Kidney (tissue), 14 donors: ENCODE data around the gene WDR81. TPM values are rescaled to one million over a fixed set of nuclear protein-coding genes. Genes with fewer than 3 reads are reported as not detected.
A peak's percentile ranks its signal among the peaks of the same experiment; 100 is the strongest.

Experiments
- DNase-seq, 5 donors: peaks; one replicate each; pipeline ENCODE4 v3.0.0-alpha.2; 2013 to 2020
- FAIRE-seq: peaks from 2 replicates; lab custom pipeline; 2012; peaks lifted over from hg19 to GRCh38; lab: Jason Lieb, UNC
- H3K27ac ChIP-seq, 2 donors: one replicate each; pipeline ENCODE4 v1.7.0; 2013; ENCODE audit warnings: low read depth in 2 of 2, low read length in 2 of 2, inconsistent platforms in 1 of 2
- H3K27me3 ChIP-seq: one replicate; pipeline ENCODE4 v1.7.1; 2013; ENCODE audit warnings: low read length, inconsistent platforms; ENCODE audit not compliant: control insufficient read depth, insufficient read depth
- H3K36me3 ChIP-seq, 3 donors: one replicate each; pipeline versions ENCODE4 v1.7.0 to v1.7.1; 2013; ENCODE audit warnings: low read length in 3 of 3, control low read depth in 1 of 3, inconsistent platforms in 1 of 3; ENCODE audit not compliant: insufficient read depth in 3 of 3, control insufficient read depth in 2 of 3
- H3K4me1 ChIP-seq, 3 donors: one replicate each; pipeline versions ENCODE4 v1.7.0 to v1.7.1; 2013; ENCODE audit warnings: low read length in 3 of 3, inconsistent platforms in 1 of 3, low read depth in 1 of 3; ENCODE audit not compliant: control insufficient read depth in 2 of 3, insufficient read depth in 2 of 3
- H3K4me3 ChIP-seq, 3 donors: one replicate each; pipeline versions ENCODE4 v1.7.0 to v1.8.1; 2013; ENCODE audit warnings: low read length in 3 of 3, control low read depth in 1 of 3, inconsistent platforms in 1 of 3
- H3K9ac ChIP-seq, 3 donors: one replicate each; pipeline versions ENCODE4 v1.7.0 to v1.7.1; 2013; ENCODE audit warnings: low read length in 3 of 3, control low read depth in 1 of 3, inconsistent platforms in 1 of 3
- H3K9me3 ChIP-seq, 3 donors: one replicate each; pipeline versions ENCODE4 v1.7.0 to v1.7.1; 2013; ENCODE audit warnings: low read length in 3 of 3, control low read depth in 1 of 3, inconsistent platforms in 1 of 3; ENCODE audit not compliant: control insufficient read depth in 2 of 3, insufficient read depth in 1 of 3
- CTCF ChIP-seq: IDR thresholded peaks from 3 replicates; pipeline ENCODE4 v1.5.1; 2012; ENCODE audit warnings: mild to moderate bottlenecking, moderate library complexity, borderline replicate concordance; ENCODE audit not compliant: insufficient read depth; ENCODE audit errors: extremely low read depth
- intact Hi-C: fragments of 100-400 bp; cut with DNase I; formaldehyde crosslinking; loops from one replicate; pipeline ENCODE4 v1.11.1; 2022
- polyA plus RNA-seq: library from polyadenylated mRNA; stranded (reverse); fragments of 350-450 nt; fragmentation: Illumina TruSeq; extraction: RNeasy Lipid Tissue Mini Kit (QIAGEN cat#74804); gene quantifications from one replicate; pipeline ENCODE4 v1.2.3, GENCODE V29; 2014; ENCODE audit warnings: low read depth, low replicate concordance; ENCODE audit not compliant: insufficient read depth
- total RNA-seq: library from RNA; stranded (reverse); fragmentation: NEBNext Ultra II Directional; extraction: Animal tissue kit (Norgen Biotek cat#: 25700); gene quantifications from one replicate; pipeline ENCODE4 v1.2.1, GENCODE V29; 2021
- donor health status: control.
- donor health status: control.
- donor health status: control.
- donor health status: control.
- donor health status: control.
- donor health status: DM: yes; HTN: yes; CAD: no.
- donor health status: Normal renal cell carcinoma (clear cell type).

The WDR81 gene
- total and polyA plus RNA-seq, 2 donors from 2014 or later = 16.1 to 28.5 TPM

- Histone ChIP-seq H3K4me1 (peaks cover 0 to 9% (median 0%) of the 10 kb centered on the region in 3 donors), H3K27ac (no peak overlapping the region), H3K27me3 (no peaks in the 10 kb centered on the region), H3K9ac (no peak overlapping the region), H3K4me3 (no peak overlapping the region), H3K9me3 (no peaks in the 10 kb centered on the region), H3K36me3 (no peaks in the 10 kb centered on the region)
- DNase-seq (peak in 1 of 5 donors; percentile 23), FAIRE-seq (no peak)
- intact Hi-C loops = no loop called here
- TF ChIP-seq CTCF = no peak
Observed at GRCh38 chr17:1755252-1755826, 30.8 kb downstream of the WDR81 start.

DNA sequence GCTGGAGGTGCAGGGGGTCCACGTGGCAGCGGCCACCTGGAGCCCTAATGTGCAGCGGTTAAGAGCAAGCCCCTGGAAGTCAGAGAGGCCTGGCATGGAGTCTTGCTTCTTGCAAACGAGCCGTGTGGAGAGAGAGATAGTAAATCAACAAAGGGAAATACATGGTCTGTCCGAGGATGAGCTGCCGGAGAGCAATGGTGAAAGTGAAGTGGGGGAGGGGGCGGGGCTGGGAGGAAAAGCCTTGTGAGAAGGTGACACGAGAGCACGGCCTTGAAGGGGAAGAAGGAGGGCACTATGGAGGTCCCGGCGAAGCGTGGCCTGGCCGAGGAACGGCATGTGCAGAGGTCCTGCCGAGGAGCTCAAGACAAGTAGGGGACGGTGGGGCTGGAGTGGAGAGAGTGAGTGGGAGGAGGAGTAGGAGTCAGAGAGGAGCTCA lies 31.3 kb downstream of the WDR81 start:
- Histone ChIP-seq H3K9ac (no peak overlapping the region), H3K9me3 (no peaks in the 10 kb centered on the region), H3K36me3 (no peaks in the 10 kb centered on the region), H3K4me1 (peaks cover 0 to 9% (median 0%) of the 10 kb centered on the region in 3 donors), H3K27ac (no peak overlapping the region), H3K27me3 (no peaks in the 10 kb centered on the region), H3K4me3 (no peak overlapping the region)
- intact Hi-C loops = no loop called here
- no peak for TF ChIP-seq CTCF
- FAIRE-seq (no peak), DNase-seq (peak in 3 of 5 donors; percentile 60 to 63 (median 61))

DNA sequence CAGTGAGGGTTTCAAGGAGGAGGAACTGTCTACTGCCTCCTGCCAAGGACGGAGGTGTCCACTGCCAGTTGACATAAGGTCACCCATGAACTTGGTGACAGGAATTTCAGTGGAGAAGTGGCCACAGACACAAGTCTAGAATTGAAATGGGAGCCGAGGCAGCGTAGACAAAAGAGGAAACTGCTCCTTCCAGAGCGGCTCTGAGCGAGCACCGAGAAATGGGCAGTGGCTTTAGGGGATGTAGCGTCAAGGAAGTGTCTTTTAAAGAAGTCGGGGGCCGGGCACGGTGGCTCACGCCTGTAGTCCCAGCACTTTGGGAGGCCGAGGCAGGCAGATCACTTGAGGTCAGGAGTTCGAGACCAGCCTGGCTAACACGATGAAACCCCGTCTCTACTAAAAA lies 34.3 kb downstream of the WDR81 start:
- no peak overlapping the region for H3K4me3 ChIP-seq
- H3K36me3 ChIP-seq = no peaks in the 10 kb centered on the region
- no peak overlapping the region for H3K27ac ChIP-seq
- no peaks in the 10 kb centered on the region for H3K27me3 ChIP-seq
- intact Hi-C loops = no loop called here
- H3K4me1 ChIP-seq = peaks cover 0 to 13% (median 0%) of the 10 kb centered on the region in 3 donors
- H3K9ac ChIP-seq = no peak overlapping the region
- no peak for FAIRE-seq
- H3K9me3 ChIP-seq = no peaks in the 10 kb centered on the region
- no peak for TF ChIP-seq CTCF
- no peak for DNase-seq
